HepG2 (cell line): ENCODE data around the gene CPXM1. TPM values are rescaled to one million over a fixed set of nuclear protein-coding genes. Genes with fewer than 3 reads are reported as not detected.
A peak's percentile ranks its signal among the peaks of the same experiment; 100 is the strongest.

Experiments
- AGO1 ChIP-seq: fragments of 200-400 bp; formaldehyde crosslinking; IDR thresholded peaks from 2 replicates; pipeline ENCODE4 v1.6.1; 2017; ENCODE audit warnings: mild to moderate bottlenecking, low read depth, low read length, moderate library complexity; ENCODE audit not compliant: poor library complexity, severe bottlenecking
- HOXA3 ChIP-seq: sonication (generic); formaldehyde crosslinking; IDR thresholded peaks from 2 replicates; pipeline ENCODE4 v1.5.0; 2020; ENCODE audit warnings: missing genetic modification reagents
- KDM1A ChIP-seq: IDR thresholded peaks from 2 replicates; pipeline ENCODE4 v1.6.1; 2016; ENCODE audit warnings: missing compliant biosample characterization
- MAFK ChIP-seq, 2 experiments: IDR thresholded peaks in 1 of 2; conservative IDR thresholded peaks in 1 of 2; 2 replicates each; pipeline ENCODE4 v1.6.1; 2011; ENCODE audit warnings: improper control_type of control experiment in 2 of 2, low read length in 2 of 2
- MED8 ChIP-seq: sonication (generic); formaldehyde crosslinking; IDR thresholded peaks from 2 replicates; pipeline ENCODE4 v1.8.1; 2023; ENCODE audit warnings: mild to moderate bottlenecking, missing genetic modification reagents; ENCODE audit not compliant: insufficient replicate concordance
- MYC ChIP-seq: sonication (generic); formaldehyde crosslinking; IDR thresholded peaks from 2 replicates; pipeline ENCODE4 v1.9.0; 2021; ENCODE audit warnings: missing genetic modification reagents, borderline replicate concordance
- NCOR1 ChIP-seq: fragments of 200-600 bp; sonication (generic); IDR thresholded peaks from 2 replicates; pipeline ENCODE4 v1.7.0; 2017; ENCODE audit warnings: antibody characterized with exemption, low read length, borderline replicate concordance
- NFRKB ChIP-seq: fragments of 450-650 bp; IDR thresholded peaks from 2 replicates; pipeline ENCODE4 v1.6.1; 2017
- RELA ChIP-seq: sonication (generic); formaldehyde crosslinking; IDR thresholded peaks from 2 replicates; pipeline ENCODE4 v1.4.0; 2020; ENCODE audit warnings: missing genetic modification reagents
- RNF2 ChIP-seq: fragments of 450-650 bp; conservative IDR thresholded peaks from 2 replicates; pipeline ENCODE4 v1.6.1; 2016; ENCODE audit warnings: low read depth
- SMAD9 ChIP-seq: sonication (generic); formaldehyde crosslinking; IDR thresholded peaks from 2 replicates; pipeline ENCODE4 v1.5.1; 2020; ENCODE audit warnings: mild to moderate bottlenecking, missing genetic modification reagents
- SRSF9 ChIP-seq: fragments of 200-400 bp; formaldehyde crosslinking; IDR thresholded peaks from 2 replicates; pipeline ENCODE4 v1.6.1; 2018; ENCODE audit warnings: borderline replicate concordance, mild to moderate bottlenecking, low read depth, low read length; ENCODE audit not compliant: insufficient read depth, poor library complexity, severe bottlenecking
- TAF1 ChIP-seq: sonication (generic); formaldehyde crosslinking; IDR thresholded peaks from 2 replicates; pipeline ENCODE4 v1.4.0; 2020; ENCODE audit warnings: missing genetic modification reagents
- TMF1 ChIP-seq: sonication (generic); formaldehyde crosslinking; IDR thresholded peaks from 2 replicates; pipeline ENCODE4 v1.8.1; 2022; ENCODE audit warnings: low read depth, missing genetic modification reagents
- ZNF30 ChIP-seq: sonication (generic); formaldehyde crosslinking; IDR thresholded peaks from 2 replicates; pipeline ENCODE4 v1.5.0; 2020; ENCODE audit warnings: mild to moderate bottlenecking, missing genetic modification reagents
- ZNF326 ChIP-seq: sonication (generic); formaldehyde crosslinking; IDR thresholded peaks from 2 replicates; pipeline ENCODE4 v1.4.0; 2020; ENCODE audit warnings: missing genetic modification reagents, borderline replicate concordance
- polyA plus RNA-seq, 8 experiments: library from polyadenylated mRNA; depleted of rRNA in 3 of 8; stranded (reverse) in 7 of 8; unstranded in 1 of 8; fragments of >200 nt; fragmentation: Illumina TruSeq in 4 of 8; extraction: Trizol in 4 of 8; gene quantifications; 2 replicates each; pipeline versions ENCODE4 v1.2.1 to v1.2.3, GENCODE V29; 2011 to 2016; ENCODE audit warnings: low read depth in 4 of 8, missing spikeins in 1 of 8, mixed read lengths in 1 of 8; ENCODE audit not compliant: insufficient read depth in 1 of 8
- total RNA-seq, 5 experiments: library from RNA; depleted of rRNA; stranded (reverse); fragments of >200 nt; fragmentation: Illumina TruSeq; extraction: Trizol; gene quantifications; 2 replicates each; pipeline ENCODE4 v1.2.3, GENCODE V29; 2016; ENCODE audit warnings: low read depth in 1 of 5
- TF ChIP-seq, protein P1 (sequence below): sonication (generic); formaldehyde crosslinking; IDR thresholded peaks from 2 replicates; pipeline ENCODE4 v1.4.0; 2020; ENCODE audit warnings: missing genetic modification reagents
- TF ChIP-seq, protein P2 (sequence below): IDR thresholded peaks from 2 replicates; pipeline ENCODE4 v1.6.1; 2016; ENCODE audit warnings: low read depth, borderline replicate concordance
- TF ChIP-seq, protein P3 (sequence below): sonication (generic); formaldehyde crosslinking; IDR thresholded peaks from 2 replicates; pipeline ENCODE4 v1.4.0; 2020; ENCODE audit warnings: mild to moderate bottlenecking, missing genetic modification reagents
- TF ChIP-seq, protein P4 (sequence below): sonication (generic); formaldehyde crosslinking; IDR thresholded peaks from 2 replicates; pipeline ENCODE4 v1.4.0; 2020; ENCODE audit warnings: mild to moderate bottlenecking, missing genetic modification reagents
- TF ChIP-seq, protein P5 (sequence below): sonication (generic); formaldehyde crosslinking; IDR thresholded peaks from 2 replicates; pipeline ENCODE4 v1.4.0; 2020; ENCODE audit warnings: missing genetic modification reagents, mild to moderate bottlenecking, borderline replicate concordance

Gene CPXM1
- total and polyA plus RNA-seq, 2 of the 13 experiments (the other 11 are each of a cell fraction or from before 2014, with no cell fraction given): 0.07 TPM; not detected in 1

DNA sequence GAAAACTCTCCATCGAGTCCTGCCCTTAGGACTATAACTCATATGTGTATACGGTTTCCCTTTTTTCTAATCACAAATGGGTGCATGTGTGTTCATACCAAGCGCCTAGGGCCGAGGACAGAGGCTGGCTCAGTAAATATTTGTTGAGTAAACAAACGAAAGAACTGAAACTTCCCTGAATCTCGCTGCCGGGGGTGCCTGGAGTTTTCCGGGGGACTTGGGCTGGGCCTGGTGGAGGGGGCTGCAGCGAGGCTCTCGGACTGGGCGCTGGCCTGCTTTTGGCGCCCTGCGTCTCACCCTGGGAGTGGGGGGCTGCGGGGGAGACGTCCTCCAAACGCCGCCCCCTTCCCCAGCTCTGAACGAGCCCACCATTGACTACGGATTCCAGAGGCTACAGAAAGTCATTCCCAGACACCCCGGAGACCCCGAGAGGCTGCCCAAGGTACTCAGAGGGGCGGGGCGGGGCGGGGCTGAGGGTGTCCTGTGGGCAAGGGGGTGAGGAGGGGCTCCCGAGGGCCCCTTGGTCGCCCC lies 49.0 kb downstream of the CPXM1 start (continued):
- TF ChIP-seq SRSF9: no peak
- no peak for TF ChIP-seq MED8 (CRISPR knock-in tag)
- TF ChIP-seq MAFK (conservative IDR thresholded peaks at IDR 0.05 in 1 of 2, IDR thresholded peaks at IDR 0.05 in 1 of 2; ENCODE audit: low read length in 2 of 2): no peak
- TF ChIP-seq, protein P1, sequence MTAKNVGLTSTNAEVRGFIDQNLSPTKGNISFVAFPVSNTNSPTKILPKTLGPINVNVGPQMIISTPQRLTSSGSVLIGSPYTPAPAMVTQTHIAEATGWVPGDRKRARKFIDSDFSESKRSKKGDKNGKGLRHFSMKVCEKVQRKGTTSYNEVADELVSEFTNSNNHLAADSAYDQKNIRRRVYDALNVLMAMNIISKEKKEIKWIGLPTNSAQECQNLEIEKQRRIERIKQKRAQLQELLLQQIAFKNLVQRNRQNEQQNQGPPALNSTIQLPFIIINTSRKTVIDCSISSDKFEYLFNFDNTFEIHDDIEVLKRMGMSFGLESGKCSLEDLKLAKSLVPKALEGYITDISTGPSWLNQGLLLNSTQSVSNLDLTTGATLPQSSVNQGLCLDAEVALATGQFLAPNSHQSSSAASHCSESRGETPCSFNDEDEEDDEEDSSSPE (CRISPR knock-in tag): no peak
- TF ChIP-seq RELA: no peak
- no peak for TF ChIP-seq ZNF326 (CRISPR knock-in tag)
- no peak for TF ChIP-seq KDM1A (CRISPR knock-in tag)
- TF ChIP-seq, protein P2, sequence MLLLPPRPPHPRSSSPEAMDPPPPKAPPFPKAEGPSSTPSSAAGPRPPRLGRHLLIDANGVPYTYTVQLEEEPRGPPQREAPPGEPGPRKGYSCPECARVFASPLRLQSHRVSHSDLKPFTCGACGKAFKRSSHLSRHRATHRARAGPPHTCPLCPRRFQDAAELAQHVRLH (CRISPR knock-in tag): peak; percentile 28
- TF ChIP-seq TMF1 (CRISPR knock-in tag): no peak
- TF ChIP-seq MYC (CRISPR knock-in tag): no peak
- TF ChIP-seq NFRKB: no peak
- no peak; the same call in 1 of the 2 replicates for TF ChIP-seq HOXA3 (CRISPR knock-in tag)
- no peak for TF ChIP-seq SMAD9 (CRISPR knock-in tag)
- peak; percentile 10; the same call in 1 of the 2 replicates for TF ChIP-seq TAF1 (CRISPR knock-in tag)
- TF ChIP-seq RNF2: no peak
- TF ChIP-seq NCOR1: no peak
- TF ChIP-seq, protein P3, sequence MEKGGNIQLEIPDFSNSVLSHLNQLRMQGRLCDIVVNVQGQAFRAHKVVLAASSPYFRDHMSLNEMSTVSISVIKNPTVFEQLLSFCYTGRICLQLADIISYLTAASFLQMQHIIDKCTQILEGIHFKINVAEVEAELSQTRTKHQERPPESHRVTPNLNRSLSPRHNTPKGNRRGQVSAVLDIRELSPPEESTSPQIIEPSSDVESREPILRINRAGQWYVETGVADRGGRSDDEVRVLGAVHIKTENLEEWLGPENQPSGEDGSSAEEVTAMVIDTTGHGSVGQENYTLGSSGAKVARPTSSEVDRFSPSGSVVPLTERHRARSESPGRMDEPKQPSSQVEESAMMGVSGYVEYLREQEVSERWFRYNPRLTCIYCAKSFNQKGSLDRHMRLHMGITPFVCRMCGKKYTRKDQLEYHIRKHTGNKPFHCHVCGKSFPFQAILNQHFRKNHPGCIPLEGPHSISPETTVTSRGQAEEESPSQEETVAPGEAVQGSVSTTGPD: no peak
- TF ChIP-seq, protein P4, sequence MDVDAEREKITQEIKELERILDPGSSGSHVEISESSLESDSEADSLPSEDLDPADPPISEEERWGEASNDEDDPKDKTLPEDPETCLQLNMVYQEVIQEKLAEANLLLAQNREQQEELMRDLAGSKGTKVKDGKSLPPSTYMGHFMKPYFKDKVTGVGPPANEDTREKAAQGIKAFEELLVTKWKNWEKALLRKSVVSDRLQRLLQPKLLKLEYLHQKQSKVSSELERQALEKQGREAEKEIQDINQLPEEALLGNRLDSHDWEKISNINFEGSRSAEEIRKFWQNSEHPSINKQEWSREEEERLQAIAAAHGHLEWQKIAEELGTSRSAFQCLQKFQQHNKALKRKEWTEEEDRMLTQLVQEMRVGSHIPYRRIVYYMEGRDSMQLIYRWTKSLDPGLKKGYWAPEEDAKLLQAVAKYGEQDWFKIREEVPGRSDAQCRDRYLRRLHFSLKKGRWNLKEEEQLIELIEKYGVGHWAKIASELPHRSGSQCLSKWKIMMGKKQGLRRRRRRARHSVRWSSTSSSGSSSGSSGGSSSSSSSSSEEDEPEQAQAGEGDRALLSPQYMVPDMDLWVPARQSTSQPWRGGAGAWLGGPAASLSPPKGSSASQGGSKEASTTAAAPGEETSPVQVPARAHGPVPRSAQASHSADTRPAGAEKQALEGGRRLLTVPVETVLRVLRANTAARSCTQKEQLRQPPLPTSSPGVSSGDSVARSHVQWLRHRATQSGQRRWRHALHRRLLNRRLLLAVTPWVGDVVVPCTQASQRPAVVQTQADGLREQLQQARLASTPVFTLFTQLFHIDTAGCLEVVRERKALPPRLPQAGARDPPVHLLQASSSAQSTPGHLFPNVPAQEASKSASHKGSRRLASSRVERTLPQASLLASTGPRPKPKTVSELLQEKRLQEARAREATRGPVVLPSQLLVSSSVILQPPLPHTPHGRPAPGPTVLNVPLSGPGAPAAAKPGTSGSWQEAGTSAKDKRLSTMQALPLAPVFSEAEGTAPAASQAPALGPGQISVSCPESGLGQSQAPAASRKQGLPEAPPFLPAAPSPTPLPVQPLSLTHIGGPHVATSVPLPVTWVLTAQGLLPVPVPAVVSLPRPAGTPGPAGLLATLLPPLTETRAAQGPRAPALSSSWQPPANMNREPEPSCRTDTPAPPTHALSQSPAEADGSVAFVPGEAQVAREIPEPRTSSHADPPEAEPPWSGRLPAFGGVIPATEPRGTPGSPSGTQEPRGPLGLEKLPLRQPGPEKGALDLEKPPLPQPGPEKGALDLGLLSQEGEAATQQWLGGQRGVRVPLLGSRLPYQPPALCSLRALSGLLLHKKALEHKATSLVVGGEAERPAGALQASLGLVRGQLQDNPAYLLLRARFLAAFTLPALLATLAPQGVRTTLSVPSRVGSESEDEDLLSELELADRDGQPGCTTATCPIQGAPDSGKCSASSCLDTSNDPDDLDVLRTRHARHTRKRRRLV: peak; percentile 82
- TF ChIP-seq AGO1: no peak
- no peak for TF ChIP-seq ZNF30 (CRISPR knock-in tag)
- TF ChIP-seq, protein P5, sequence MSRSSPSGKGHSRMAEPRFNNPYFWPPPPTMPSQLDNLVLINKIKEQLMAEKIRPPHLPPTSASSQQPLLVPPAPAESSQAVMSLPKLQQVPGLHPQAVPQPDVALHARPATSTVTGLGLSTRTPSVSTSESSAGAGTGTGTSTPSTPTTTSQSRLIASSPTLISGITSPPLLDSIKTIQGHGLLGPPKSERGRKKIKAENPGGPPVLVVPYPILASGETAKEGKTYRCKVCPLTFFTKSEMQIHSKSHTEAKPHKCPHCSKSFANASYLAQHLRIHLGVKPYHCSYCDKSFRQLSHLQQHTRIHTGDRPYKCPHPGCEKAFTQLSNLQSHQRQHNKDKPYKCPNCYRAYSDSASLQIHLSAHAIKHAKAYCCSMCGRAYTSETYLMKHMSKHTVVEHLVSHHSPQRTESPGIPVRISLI (CRISPR knock-in tag): no peak; the same call in 1 of the 2 replicates
